Naive thymus-derived CD8-positive, alpha-beta T cell (primary cell): ENCODE data around the gene EHD2. TPM values are rescaled to one million over a fixed set of nuclear protein-coding genes. Genes with fewer than 3 reads are reported as not detected.
A peak's percentile ranks its signal among the peaks of the same experiment; 100 is the strongest.
"Not testable (repeated sequence)": the region's sequence is repeated elsewhere in the genome, so short reads cannot be mapped to it uniquely, and the experiment has no call there.

Experiments
- ATAC-seq, 2 donors: fragments of 150-1000 bp; cut with Tn5 transposase in 1 of 2; sonication (Bioruptor Pico), chemical (Tn5 transposase) in 1 of 2; 1 replicate in 1 of 2; 2 replicates in 1 of 2; pipeline ENCODE4 v1.10.0; 2021; ENCODE audit warnings: mild to moderate bottlenecking in 2 of 2, moderate library complexity in 2 of 2
- POLR2A ChIA-PET: fragments of 350-600 bp; sonication (Branson Sonifier 250); formaldehyde crosslinking; loops from one replicate; lab custom pipeline; 2021; ENCODE audit warnings: antibody characterized with exemption; lab: Charles Lee
- DNase-seq, 10 donors: peaks; one replicate each; pipeline versions ENCODE4 v3.0.0 to v3.0.0-alpha.2; 2020 to 2022
- H3K27ac Mint-ChIP-seq, 10 donors: one replicate each; pipeline ENCODE4 v1.8.0; 2020 to 2022; ENCODE audit warnings: mild to moderate bottlenecking in 10 of 10, mixed read lengths in 10 of 10, moderate library complexity in 4 of 10, inconsistent platforms in 1 of 10
- H3K27me3 Mint-ChIP-seq, 5 donors: one replicate each; pipeline ENCODE4 v1.8.0; 2021 to 2022; ENCODE audit warnings: mixed read lengths in 5 of 5
- H3K36me3 Mint-ChIP-seq, 3 donors: one replicate each; pipeline ENCODE4 v1.8.0; 2020 to 2022; ENCODE audit warnings: mixed read lengths in 3 of 3, mild to moderate bottlenecking in 2 of 3, inconsistent platforms in 1 of 3
- H3K4me1 Mint-ChIP-seq, 4 donors: one replicate each; pipeline ENCODE4 v1.8.0; 2021 to 2022; ENCODE audit warnings: mixed read lengths in 4 of 4
- H3K4me3 Mint-ChIP-seq, 10 donors: one replicate each; pipeline ENCODE4 v1.8.0; 2020 to 2022; ENCODE audit warnings: mild to moderate bottlenecking in 10 of 10, mixed read lengths in 10 of 10, moderate library complexity in 6 of 10, inconsistent platforms in 1 of 10
- H3K9me3 Mint-ChIP-seq, 9 donors: one replicate each; pipeline ENCODE4 v1.8.0; 2020 to 2022; ENCODE audit warnings: mixed read lengths in 9 of 9, mild to moderate bottlenecking in 3 of 9, inconsistent platforms in 1 of 9, moderate library complexity in 1 of 9
- polyA plus RNA-seq, 3 donors: library from polyadenylated mRNA; unstranded; fragments of 300-500 nt; fragmentation: Illumina TruSeq; gene quantifications; one replicate each; pipeline ENCODE4 v1.2.3, GENCODE V29; 2021
- total RNA-seq, 8 experiments: library from RNA in 2 of 8; stranded (reverse) in 2 of 8; gene quantifications; one replicate each; pipeline ENCODE4 v1.2.3 and lab custom pipeline; 2021 to 2026

Gene EHD2
- total and polyA plus RNA-seq, 5 experiments from 2014 or later, result not detected

DNA sequence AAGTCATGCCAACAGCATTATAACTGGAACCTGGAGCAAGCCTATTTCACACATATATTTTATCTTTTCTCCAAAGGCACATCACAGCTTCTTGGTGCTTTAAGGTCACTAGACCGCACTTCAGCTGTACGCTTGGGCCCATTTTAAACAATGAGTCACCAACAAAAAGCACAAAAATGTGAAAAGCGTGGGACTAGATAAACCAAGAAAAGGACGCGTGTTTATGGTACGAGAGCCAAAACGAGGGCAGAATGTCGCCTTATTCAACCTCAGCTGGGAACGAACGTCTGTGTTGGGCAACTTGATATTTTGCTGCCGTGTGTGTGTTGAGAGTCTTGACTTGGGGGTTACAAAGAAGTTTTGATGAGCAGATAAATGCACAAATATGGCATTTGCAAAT, 9.2 kb upstream of the EHD2 start:
- H3K27me3 Mint-ChIP-seq, result peaks cover 2 to 13% (median 4%) of the 10 kb centered on the region in 5 donors
- H3K4me3 Mint-ChIP-seq, result no peak overlapping the region
- H3K36me3 Mint-ChIP-seq, result peaks cover 0 to 33% (median 5%) of the 10 kb centered on the region in 3 donors
- H3K9me3 Mint-ChIP-seq, result no peaks in the 10 kb centered on the region
- POLR2A ChIA-PET, result interaction anchor here (0.6 to 1.0 kb wide), 2 partner anchors 48 to 94 kb away, joined by 3 to 6 read pairs; no protein-coding TSS in a partner anchor
- H3K4me1 Mint-ChIP-seq, result peaks cover 4 to 10% (median 4%) of the 10 kb centered on the region in 4 donors
- no peak for DNase-seq
- H3K27ac Mint-ChIP-seq, result peak overlapping the region in 1 of 10 donors; percentile 66
- no peak for ATAC-seq

DNA sequence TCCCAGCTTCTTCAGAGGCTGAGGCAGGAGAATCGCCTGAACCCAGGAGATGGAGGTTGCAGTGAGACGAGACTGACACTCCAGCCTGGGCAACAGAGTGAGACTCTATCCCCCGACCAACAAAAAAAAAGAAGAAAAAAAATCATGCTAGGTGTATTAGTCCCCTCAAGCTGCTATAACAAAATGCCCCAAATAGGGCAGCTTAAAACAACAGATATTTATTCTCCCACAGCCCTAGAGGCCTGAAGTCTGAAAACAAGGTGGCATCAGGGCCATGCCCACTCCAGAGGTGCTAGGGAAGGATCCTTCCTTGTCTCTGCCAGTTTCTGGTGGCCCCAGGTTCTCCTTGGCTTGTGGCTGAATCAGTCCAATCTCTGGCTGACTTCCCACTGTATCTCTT, 8.6 kb upstream of the EHD2 start:
- POLR2A ChIA-PET, result interaction anchor here (1.0 kb wide), 1 partner anchor 95 kb away, joined by 3 read pairs; no protein-coding TSS in a partner anchor
- Mint-ChIP-seq H3K36me3 (peaks cover 0 to 30% (median 5%) of the 10 kb centered on the region in 3 donors), H3K4me3 (no peak overlapping the region), H3K9me3 (no peaks in the 10 kb centered on the region), H3K27ac (peak overlapping the region in 1 of 10 donors; percentile 40), H3K27me3 (peaks cover 2 to 13% (median 4%) of the 10 kb centered on the region in 5 donors), H3K4me1 (peaks cover 4 to 10% (median 4%) of the 10 kb centered on the region in 4 donors)
- ATAC-seq (no peak), DNase-seq (no peak)

DNA sequence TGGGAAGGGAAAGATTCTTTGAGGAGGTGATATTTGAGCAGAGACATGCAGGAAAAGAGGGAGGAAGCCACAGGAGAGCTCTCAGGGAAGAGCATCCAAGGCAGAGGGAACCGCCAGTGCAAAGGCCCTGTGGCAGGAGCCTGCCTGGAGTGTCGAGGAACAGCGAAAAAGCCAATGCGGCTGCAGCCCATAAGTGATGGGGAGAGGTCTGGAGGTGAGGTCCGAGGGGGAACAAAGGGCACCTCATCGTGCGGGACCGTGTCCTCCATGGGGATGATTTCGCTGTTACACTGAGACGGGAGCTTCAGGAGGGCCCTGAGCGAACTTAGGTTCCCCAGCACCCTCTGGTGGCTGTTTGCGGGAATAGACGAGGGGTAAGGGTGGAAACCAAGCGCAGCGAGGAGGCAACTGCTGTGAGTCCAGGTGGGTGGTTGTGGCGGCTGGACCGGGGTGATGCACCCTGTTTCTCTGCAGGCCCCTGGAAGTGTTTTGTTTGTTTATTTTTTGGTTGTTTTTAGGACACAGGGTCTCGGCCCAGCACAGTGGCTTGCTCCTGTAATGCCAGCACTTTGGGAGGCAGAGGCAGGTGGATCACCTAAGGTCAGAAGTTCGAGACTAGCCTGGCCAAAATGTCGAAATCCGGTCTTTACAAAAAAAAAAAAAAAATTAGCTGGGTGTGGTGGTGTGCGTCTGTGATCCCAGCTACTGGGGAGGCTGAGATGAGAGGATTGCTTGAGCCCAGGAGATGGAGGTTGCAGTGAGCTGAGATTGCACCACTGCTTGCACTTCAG, 5.9 kb upstream of the EHD2 start:
- Mint-ChIP-seq H3K4me3 (no peak overlapping the region), H3K9me3 (no peaks in the 10 kb centered on the region), H3K27me3 (peaks cover 9 to 31% (median 15%) of the 10 kb centered on the region in 5 donors), H3K4me1 (peaks cover 4 to 10% (median 6%) of the 10 kb centered on the region in 4 donors), H3K27ac (peak overlapping the region in 4 of 10 donors; percentile 3 to 76 (median 32)), H3K36me3 (peaks cover 0 to 16% (median 5%) of the 10 kb centered on the region in 3 donors)
- ATAC-seq (peak; percentile 83 to 97), DNase-seq (peak; percentile 55 to 83 (median 68))
- POLR2A ChIA-PET, result interaction anchor here (0.6 to 1.4 kb wide), 4 partner anchors 271 to 1971 kb away, joined by 3 to 6 read pairs (median 4); no protein-coding TSS in a partner anchor

DNA sequence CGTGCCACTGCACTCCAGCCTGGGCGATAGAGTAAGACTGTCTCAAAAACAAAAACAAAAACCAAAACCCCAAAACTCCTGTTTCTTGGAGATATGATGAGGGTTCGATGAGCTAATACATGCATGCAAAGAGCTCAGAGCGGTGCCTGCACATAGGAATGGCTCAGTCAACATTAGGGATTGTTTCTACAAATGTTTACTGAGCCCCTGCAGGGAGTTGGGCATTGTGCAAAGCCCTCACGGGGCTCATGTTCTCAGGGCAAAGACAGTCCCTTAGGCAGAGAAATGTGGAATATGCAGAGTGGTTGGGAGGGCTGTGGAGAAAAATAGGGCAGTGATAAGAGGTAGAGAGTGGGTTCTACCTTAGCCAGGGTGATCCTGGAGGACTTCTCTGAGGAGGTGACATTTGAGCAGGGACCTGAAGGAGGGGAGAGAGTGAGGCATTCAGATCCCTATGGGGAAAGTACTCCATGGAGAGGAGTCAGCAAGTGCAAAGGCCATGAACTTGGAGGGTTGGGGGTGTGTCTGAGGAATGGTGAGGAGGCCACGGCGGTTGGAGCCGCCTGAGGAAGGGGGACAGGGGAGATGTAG, 1.5 kb upstream of the EHD2 start:
- POLR2A ChIA-PET, result no interaction called here
- no peak overlapping the region for H3K4me3 Mint-ChIP-seq
- peak overlapping the region in 1 of 10 donors; percentile 77 for H3K27ac Mint-ChIP-seq
- peaks cover 0 to 22% (median 4%) of the 10 kb centered on the region in 9 donors for H3K9me3 Mint-ChIP-seq
- peaks cover 28 to 64% (median 43%) of the 10 kb centered on the region in 5 donors for H3K27me3 Mint-ChIP-seq
- H3K36me3 Mint-ChIP-seq, result peaks cover 0 to 6% (median 4%) of the 10 kb centered on the region in 3 donors
- no peak for DNase-seq
- H3K4me1 Mint-ChIP-seq, result peaks cover 7 to 16% (median 9%) of the 10 kb centered on the region in 4 donors
- no peak for ATAC-seq

DNA sequence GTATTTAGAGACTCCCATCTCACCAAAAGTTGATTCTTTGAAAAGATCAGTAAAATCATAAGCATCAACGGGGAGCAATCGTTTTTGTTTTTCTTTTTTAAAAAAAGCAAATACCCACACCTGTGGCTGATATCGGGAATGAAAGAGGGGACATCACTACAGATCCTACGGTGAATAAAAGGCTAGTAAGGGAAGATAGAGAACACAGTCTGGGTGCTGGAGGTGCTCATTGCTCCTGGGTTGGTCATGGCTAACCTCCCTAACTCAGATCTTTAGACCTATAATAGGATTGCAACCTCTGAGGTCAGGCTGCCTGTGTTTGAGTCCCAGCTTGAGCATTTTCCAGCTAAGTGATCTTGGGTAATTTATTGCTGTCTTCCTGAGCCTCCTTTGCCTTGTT, 1.1 kb downstream of the EHD2 start:
- ATAC-seq, result no peak
- Mint-ChIP-seq H3K9me3 (peaks cover 0 to 22% (median 4%) of the 10 kb centered on the region in 9 donors), H3K4me1 (peaks cover 4 to 8% (median 5%) of the 10 kb centered on the region in 4 donors), H3K36me3 (peaks cover 0 to 6% (median 4%) of the 10 kb centered on the region in 3 donors), H3K27me3 (peaks cover 28 to 60% (median 46%) of the 10 kb centered on the region in 5 donors), H3K27ac (no peak overlapping the region), H3K4me3 (peak overlapping the region in 2 of 10 donors; percentile 16 to 49)
- DNase-seq, result no peak
- POLR2A ChIA-PET, result interaction anchor here (0.6 to 1.0 kb wide), 2 partner anchors 10 to 506 kb away, joined by 3 read pairs; no protein-coding TSS in a partner anchor

DNA sequence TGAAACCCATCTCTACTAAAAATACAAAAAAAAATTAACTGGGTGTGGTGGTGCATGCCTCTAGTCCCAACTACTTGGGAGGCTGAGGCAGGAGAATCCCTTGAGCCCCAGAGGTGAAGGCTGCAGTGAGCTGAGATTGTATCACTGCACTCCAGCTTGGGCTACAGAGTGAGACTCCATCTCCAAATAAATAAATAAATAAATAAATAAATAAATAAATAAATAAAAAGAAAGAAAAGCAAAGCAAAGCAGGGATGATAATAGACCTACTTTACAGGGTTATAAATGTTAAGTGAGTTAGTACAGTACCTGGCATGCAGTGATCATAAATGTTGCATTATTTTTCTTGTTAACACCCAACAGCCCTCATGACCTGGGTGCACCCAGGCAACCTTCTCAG, 1.6 kb downstream of the EHD2 start:
- POLR2A ChIA-PET, result interaction anchor here (1.0 kb wide), 1 partner anchor 9 kb away, joined by 3 read pairs; no protein-coding TSS in a partner anchor
- Mint-ChIP-seq H3K9me3 (peaks cover 0 to 22% (median 4%) of the 10 kb centered on the region in 9 donors), H3K27me3 (peaks cover 28 to 60% (median 46%) of the 10 kb centered on the region in 5 donors), H3K27ac (peak overlapping the region in 1 of 10 donors; percentile 27)
- ATAC-seq, DNase-seq, H3K36me3 Mint-ChIP-seq, H3K4me3 Mint-ChIP-seq, H3K4me1 Mint-ChIP-seq: not testable (repeated sequence)

DNA sequence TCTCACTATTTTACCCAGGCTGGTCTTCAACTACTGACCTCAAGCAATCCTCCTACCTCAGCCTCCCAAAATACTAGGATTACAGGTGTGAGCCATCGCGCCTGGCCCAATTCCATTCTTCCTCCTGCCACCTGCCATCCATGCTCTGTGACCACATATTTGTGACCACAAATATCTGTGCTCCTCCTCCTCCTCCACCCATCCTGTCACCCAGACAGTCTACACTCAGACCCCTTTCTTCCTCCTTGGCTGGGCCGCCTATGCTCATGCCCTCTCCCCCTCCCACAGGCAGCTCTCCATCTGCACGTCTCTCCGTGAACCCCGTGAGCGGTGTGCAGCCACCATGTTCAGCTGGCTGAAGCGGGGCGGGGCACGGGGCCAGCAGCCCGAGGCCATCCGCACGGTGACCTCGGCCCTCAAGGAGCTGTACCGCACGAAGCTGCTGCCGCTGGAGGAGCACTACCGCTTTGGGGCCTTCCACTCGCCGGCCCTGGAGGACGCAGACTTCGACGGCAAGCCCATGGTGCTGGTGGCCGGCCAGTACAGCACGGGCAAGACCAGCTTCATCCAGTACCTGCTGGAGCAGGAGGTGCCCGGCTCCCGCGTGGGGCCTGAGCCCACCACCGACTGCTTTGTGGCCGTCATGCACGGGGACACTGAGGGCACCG, 3.2 kb downstream of the EHD2 start:
- Mint-ChIP-seq H3K4me1 (peaks cover 4 to 8% (median 5%) of the 10 kb centered on the region in 4 donors), H3K27ac (no peak overlapping the region), H3K27me3 (peaks cover 32 to 63% (median 50%) of the 10 kb centered on the region in 5 donors), H3K36me3 (peaks cover 0 to 6% (median 4%) of the 10 kb centered on the region in 3 donors), H3K4me3 (no peak overlapping the region), H3K9me3 (peaks cover 0 to 22% (median 4%) of the 10 kb centered on the region in 9 donors)
- ATAC-seq (no peak), DNase-seq (no peak)
- POLR2A ChIA-PET, result no interaction called here

DNA sequence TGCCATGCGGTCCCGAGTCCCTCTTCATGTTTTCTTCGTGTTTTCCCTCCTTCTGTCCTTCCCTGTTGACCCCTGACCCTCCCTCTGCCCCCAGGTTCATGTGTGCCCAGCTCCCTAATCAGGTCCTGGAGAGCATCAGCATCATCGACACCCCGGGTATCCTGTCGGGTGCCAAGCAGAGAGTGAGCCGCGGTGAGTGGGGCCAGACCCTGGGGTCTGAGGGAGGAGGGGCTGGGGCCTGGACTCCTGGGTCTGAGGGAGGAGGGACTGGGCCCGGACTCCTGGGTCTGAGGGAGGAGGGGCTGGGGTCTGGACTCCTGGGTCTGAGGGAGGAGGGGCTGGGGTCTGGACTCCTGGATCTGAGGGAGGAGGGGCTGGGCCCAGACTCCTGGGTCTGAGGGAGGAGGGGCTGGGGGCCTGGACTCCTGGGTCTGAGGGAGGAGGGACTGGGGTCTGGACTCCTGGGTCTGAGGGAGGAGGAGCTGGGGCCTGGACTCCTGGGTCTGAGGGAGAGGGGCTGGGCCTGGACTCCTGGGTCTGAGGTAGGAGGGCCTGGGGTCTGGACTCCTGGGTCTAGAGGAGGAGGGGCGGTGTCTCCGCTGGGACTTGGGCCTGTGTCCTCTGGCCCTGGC, 5.3 kb downstream of the EHD2 start:
- H3K4me1 Mint-ChIP-seq, POLR2A ChIA-PET, H3K4me3 Mint-ChIP-seq, ATAC-seq, H3K36me3 Mint-ChIP-seq, DNase-seq: not testable (repeated sequence)
- peak overlapping the region in 1 of 10 donors; percentile 29 for H3K27ac Mint-ChIP-seq
- peaks cover 23 to 59% (median 45%) of the 10 kb centered on the region in 5 donors for H3K27me3 Mint-ChIP-seq
- peaks cover 0 to 21% (median 3%) of the 10 kb centered on the region in 9 donors for H3K9me3 Mint-ChIP-seq

DNA sequence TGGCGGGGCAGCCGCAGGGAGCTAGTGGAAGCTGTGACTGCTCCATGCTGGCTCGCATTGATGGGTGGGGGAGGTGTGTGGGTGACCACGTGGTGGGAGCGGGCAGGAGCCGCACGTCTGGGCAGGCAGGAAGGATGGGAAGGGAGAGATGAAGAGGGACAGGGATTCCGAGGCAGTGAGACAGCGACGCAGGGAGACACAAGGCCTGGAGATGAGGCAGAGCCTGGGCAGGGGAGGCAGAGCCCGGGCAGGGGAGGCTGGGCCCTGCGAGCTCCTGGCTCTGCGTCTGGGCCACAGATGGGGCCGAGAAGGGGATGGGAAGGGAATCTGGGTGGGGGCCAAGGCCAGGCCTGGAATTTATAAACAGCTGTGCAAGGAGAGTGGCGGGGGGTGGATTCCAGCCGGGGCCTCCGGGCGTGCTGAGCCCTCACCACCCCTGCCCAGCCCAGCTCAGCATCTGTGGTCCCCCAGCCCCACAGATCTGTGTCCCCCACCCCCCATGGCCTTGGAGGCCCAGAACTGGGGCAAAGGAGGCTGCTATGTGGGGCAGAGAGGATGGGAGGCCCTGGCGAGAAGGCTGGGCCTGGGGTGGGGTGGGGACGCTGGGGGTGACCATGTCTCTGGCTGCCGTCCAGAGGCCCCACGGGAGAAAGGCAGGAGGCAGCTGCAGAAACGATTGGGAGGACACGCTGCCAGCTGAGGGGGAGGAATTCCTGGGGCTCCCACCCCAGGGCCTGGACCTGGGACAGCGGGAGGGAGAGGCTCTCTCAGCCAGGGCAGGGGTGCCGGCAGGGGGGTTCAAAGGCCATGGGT, 6.0 kb downstream of the EHD2 start:
- ATAC-seq (no peak), DNase-seq (no peak)
- POLR2A ChIA-PET, result no interaction called here
- H3K27me3 Mint-ChIP-seq, result peaks cover 15 to 52% (median 37%) of the 10 kb centered on the region in 5 donors
- peaks cover 0 to 14% (median 0%) of the 10 kb centered on the region in 9 donors for H3K9me3 Mint-ChIP-seq
- no peak overlapping the region for H3K27ac Mint-ChIP-seq
- H3K4me3 Mint-ChIP-seq, result no peak overlapping the region
- H3K4me1 Mint-ChIP-seq, result no peaks in the 10 kb centered on the region
- peaks cover 0 to 6% (median under 1%) of the 10 kb centered on the region in 3 donors for H3K36me3 Mint-ChIP-seq

DNA sequence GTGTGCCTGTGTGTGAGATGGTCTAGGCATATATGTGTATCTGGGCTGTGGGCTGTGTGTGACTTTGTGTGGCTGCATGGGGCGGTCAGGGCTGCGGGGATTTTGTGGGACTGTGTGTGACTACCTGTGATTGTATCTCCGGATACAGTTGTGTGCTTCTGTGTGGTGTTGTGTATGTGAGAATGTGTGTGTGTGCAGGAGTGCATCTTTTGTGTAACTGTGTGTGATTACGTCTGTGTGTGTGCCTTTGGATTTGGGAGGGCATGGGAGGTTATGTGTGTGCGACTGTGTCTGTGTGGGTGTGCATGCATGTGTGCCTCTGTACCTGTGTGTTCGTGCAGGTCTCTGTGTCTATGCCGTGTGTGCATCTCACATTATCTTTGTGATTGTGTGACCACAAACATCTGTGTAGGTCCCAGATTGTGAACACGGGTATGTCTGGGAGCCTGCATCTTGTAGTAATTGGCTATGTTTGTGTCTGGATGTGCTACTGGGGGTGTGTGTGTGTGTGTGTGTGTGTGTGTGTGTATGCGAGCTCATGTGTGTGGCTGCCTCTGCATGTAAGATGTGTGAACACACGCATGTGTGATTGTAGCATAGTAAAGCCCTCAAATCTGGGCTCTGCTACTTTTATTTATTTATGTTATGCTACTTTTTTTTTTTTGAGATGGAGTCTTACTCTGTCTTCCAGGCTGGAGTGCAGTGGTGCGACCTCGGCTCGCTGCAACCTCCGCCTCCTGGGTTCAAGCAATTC, 7.6 kb downstream of the EHD2 start:
- DNase-seq (no peak), ATAC-seq (no peak)
- POLR2A ChIA-PET, result no interaction called here
- no peaks in the 10 kb centered on the region for H3K4me1 Mint-ChIP-seq
- peak overlapping the region in 1 of 10 donors; percentile 12 for H3K27ac Mint-ChIP-seq
- H3K36me3 Mint-ChIP-seq, result no peaks in the 10 kb centered on the region
- H3K4me3 Mint-ChIP-seq, result no peak overlapping the region
- H3K27me3 Mint-ChIP-seq, result peaks cover 9 to 42% (median 28%) of the 10 kb centered on the region in 5 donors
- peaks cover 0 to 2% (median 0%) of the 10 kb centered on the region in 9 donors for H3K9me3 Mint-ChIP-seq
